H54 (cell line): ENCODE results near the gene NDUFS6.
"Not testable (repeated sequence)": the region's sequence is repeated elsewhere in the genome, so short reads cannot be mapped to it uniquely, and the experiment has no call there.

Experiments
- DNase-seq: peaks from one replicate; pipeline ENCODE4 v3.0.0; 2011; ENCODE audit warnings: low spot score, mixed read lengths; ENCODE audit not compliant: insufficient read length
- FAIRE-seq: peaks from 3 replicates; lab custom pipeline; 2011; peaks lifted over from hg19 to GRCh38; lab: Jason Lieb, UNC
- POLR2A ChIP-seq: IDR thresholded peaks from 2 replicates; pipeline ENCODE4 v1.6.1; 2011; ENCODE audit warnings: low read depth, mild to moderate bottlenecking, low read length

The NDUFS6 gene

GRCh38 chr5:1782385-1783215, 18.6 kb upstream of the NDUFS6 start:
- no peak for FAIRE-seq
- no peak for TF ChIP-seq POLR2A
- DNase-seq = no peak

- no peak for TF ChIP-seq POLR2A
- FAIRE-seq (no peak), DNase-seq (no peak)
These were observed 18.0 kb upstream of the NDUFS6 start for GRCh38 chr5:1783216-1783554.

- no peak for TF ChIP-seq POLR2A
- DNase-seq = no peak
- FAIRE-seq = no peak
These were observed 16.8 kb upstream of the NDUFS6 start for GRCh38 chr5:1784197-1785050.

GRCh38 chr5:1785062-1785461, 16.1 kb upstream of the NDUFS6 start:
- FAIRE-seq (no peak), DNase-seq (no peak)
- TF ChIP-seq POLR2A = no peak

GRCh38 chr5:1785984-1786383, 15.2 kb upstream of the NDUFS6 start:
- no peak for DNase-seq
- FAIRE-seq = no peak

GRCh38 chr5:1786621-1787471, 14.4 kb upstream of the NDUFS6 start:
- DNase-seq = no peak
- TF ChIP-seq POLR2A = no peak
- no peak for FAIRE-seq

More at GRCh38 chr5:1785984-1786383, 15.2 kb upstream of the NDUFS6 start:
- TF ChIP-seq POLR2A = no peak

- DNase-seq (no peak), FAIRE-seq (no peak)
- TF ChIP-seq POLR2A = no peak
These were observed 13.6 kb upstream of the NDUFS6 start for GRCh38 chr5:1787472-1788047.

GRCh38 chr5:1788200-1788599, 13.0 kb upstream of the NDUFS6 start:
- no peak for FAIRE-seq
- no peak for TF ChIP-seq POLR2A
- no peak for DNase-seq

- FAIRE-seq = no peak
- no peak for DNase-seq
- TF ChIP-seq POLR2A = no peak
These were observed 12.4 kb upstream of the NDUFS6 start for GRCh38 chr5:1788828-1789227.

- DNase-seq = not testable (repeated sequence)
- peak; percentile 43 for FAIRE-seq
These were observed 11.8 kb upstream of the NDUFS6 start for GRCh38 chr5:1789438-1789833.

GRCh38 chr5:1789834-1790471, 11.3 kb upstream of the NDUFS6 start:
- FAIRE-seq = no peak
- DNase-seq = peak; percentile 35
- no peak for TF ChIP-seq POLR2A

GRCh38 chr5:1791176-1791575, 10.0 kb upstream of the NDUFS6 start:
- FAIRE-seq = no peak
- no peak for TF ChIP-seq POLR2A
- DNase-seq = no peak

GRCh38 chr5:1792842-1793266, 8.4 kb upstream of the NDUFS6 start:
- DNase-seq (peak; percentile 80), FAIRE-seq (peak; percentile 60)

GRCh38 chr5:1793301-1793740, 7.9 kb upstream of the NDUFS6 start:
- DNase-seq (no peak), FAIRE-seq (no peak)
- no peak for TF ChIP-seq POLR2A

More at GRCh38 chr5:1792842-1793266, 8.4 kb upstream of the NDUFS6 start:
- TF ChIP-seq POLR2A = no peak
